GM12878 (cell line): ENCODE data around the gene LGMN.

Experiments used
- CHD4 ChIP-seq: fragments of 200-600 bp; sonication (generic); IDR thresholded peaks from 2 replicates; pipeline ENCODE4 v1.6.1; 2016; ENCODE audit warnings: mild to moderate bottlenecking
- CTCF ChIP-seq, 3 experiments: IDR thresholded peaks in 2 of 3; conservative IDR thresholded peaks in 1 of 3; 2 replicates each; pipeline ENCODE4 v1.5.1; 2011; ENCODE audit warnings: low read depth in 3 of 3, low read length in 3 of 3, mild to moderate bottlenecking in 3 of 3, control low read depth in 2 of 3, moderate library complexity in 2 of 3, inconsistent platforms in 1 of 3, mixed read lengths in 1 of 3; ENCODE audit not compliant: control insufficient read depth in 2 of 3, insufficient read depth in 1 of 3; ENCODE audit errors: extremely low read depth in 1 of 3
- EP300 ChIP-seq, 2 experiments: fragments of 150-350 bp in 1 of 2; IDR thresholded peaks; 2 replicates each; pipeline ENCODE4 v1.6.1; 2011 to 2012; ENCODE audit warnings: low read depth in 2 of 2, low read length in 2 of 2, borderline replicate concordance in 1 of 2, improper control_type of control experiment in 1 of 2, inconsistent platforms in 1 of 2; ENCODE audit not compliant: control insufficient read depth in 1 of 2
- EZH2 ChIP-seq: IDR thresholded peaks from 2 replicates; pipeline ENCODE4 v1.6.1; 2012; ENCODE audit warnings: low read depth, mild to moderate bottlenecking, control low read depth, inconsistent platforms, low read length, borderline replicate concordance; ENCODE audit not compliant: control insufficient read depth
- MTA3 ChIP-seq: IDR thresholded peaks from 2 replicates; pipeline ENCODE4 v1.6.1; 2012; ENCODE audit warnings: low read length, inconsistent platforms, borderline replicate concordance
- NFYB ChIP-seq: IDR thresholded peaks from 2 replicates; pipeline ENCODE4 v1.6.1; 2011; ENCODE audit warnings: low read depth, mild to moderate bottlenecking, low read length, improper control_type of control experiment, moderate library complexity; ENCODE audit not compliant: insufficient read depth
- POLR2A ChIP-seq: IDR thresholded peaks from 2 replicates; pipeline ENCODE4 v1.6.1; 2011; ENCODE audit warnings: low read depth, mild to moderate bottlenecking, low read length
- SIN3A ChIP-seq: IDR thresholded peaks from 2 replicates; pipeline ENCODE4 v1.6.1; 2012; ENCODE audit warnings: low read depth, low read length, improper control_type of control experiment
- YY1 ChIP-seq: IDR thresholded peaks from 2 replicates; pipeline ENCODE4 v1.6.1; 2011; ENCODE audit warnings: low read depth, mild to moderate bottlenecking, low read length
- TF ChIP-seq, protein P1 (sequence below): IDR thresholded peaks from 2 replicates; pipeline ENCODE4 v1.6.1; 2011; ENCODE audit warnings: borderline replicate concordance, low read depth, mild to moderate bottlenecking, moderate library complexity, mixed read lengths, low read length; ENCODE audit not compliant: insufficient read depth; ENCODE audit errors: extremely low read length
- TF ChIP-seq, protein P2 (sequence below): IDR thresholded peaks from 2 replicates; pipeline ENCODE4 v1.6.1; 2012; ENCODE audit warnings: mild to moderate bottlenecking, low read depth, low read length
- TF ChIP-seq, protein P3 (sequence below): fragments of 450-650 bp; IDR thresholded peaks from 2 replicates; pipeline ENCODE4 v1.6.1; 2016; ENCODE audit warnings: mild to moderate bottlenecking

GRCh38 chr14:92756446-92756845 is 8.0 kb upstream of the LGMN start:
- no peak for TF ChIP-seq CTCF (IDR thresholded peaks at IDR 0.05 in 2 of 3, conservative IDR thresholded peaks at IDR 0.05 in 1 of 3; ENCODE audit: control insufficient read depth in 2 of 3, extremely low read depth in 1 of 3, insufficient read depth in 1 of 3, low read depth in 3 of 3, low read length in 3 of 3)
- TF ChIP-seq POLR2A: no peak
- TF ChIP-seq NFYB: no peak
- TF ChIP-seq, protein P1, sequence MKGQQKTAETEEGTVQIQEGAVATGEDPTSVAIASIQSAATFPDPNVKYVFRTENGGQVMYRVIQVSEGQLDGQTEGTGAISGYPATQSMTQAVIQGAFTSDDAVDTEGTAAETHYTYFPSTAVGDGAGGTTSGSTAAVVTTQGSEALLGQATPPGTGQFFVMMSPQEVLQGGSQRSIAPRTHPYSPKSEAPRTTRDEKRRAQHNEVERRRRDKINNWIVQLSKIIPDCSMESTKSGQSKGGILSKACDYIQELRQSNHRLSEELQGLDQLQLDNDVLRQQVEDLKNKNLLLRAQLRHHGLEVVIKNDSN: no peak
- no peak for TF ChIP-seq CHD4
- no peak for TF ChIP-seq EP300 (IDR thresholded peaks at IDR 0.05; ENCODE audit: borderline replicate concordance in 1 of 2, control insufficient read depth in 1 of 2, low read depth in 2 of 2, low read length in 2 of 2)
- no peak for TF ChIP-seq MTA3
- no peak for TF ChIP-seq SIN3A
- TF ChIP-seq YY1: no peak
- TF ChIP-seq, protein P2, sequence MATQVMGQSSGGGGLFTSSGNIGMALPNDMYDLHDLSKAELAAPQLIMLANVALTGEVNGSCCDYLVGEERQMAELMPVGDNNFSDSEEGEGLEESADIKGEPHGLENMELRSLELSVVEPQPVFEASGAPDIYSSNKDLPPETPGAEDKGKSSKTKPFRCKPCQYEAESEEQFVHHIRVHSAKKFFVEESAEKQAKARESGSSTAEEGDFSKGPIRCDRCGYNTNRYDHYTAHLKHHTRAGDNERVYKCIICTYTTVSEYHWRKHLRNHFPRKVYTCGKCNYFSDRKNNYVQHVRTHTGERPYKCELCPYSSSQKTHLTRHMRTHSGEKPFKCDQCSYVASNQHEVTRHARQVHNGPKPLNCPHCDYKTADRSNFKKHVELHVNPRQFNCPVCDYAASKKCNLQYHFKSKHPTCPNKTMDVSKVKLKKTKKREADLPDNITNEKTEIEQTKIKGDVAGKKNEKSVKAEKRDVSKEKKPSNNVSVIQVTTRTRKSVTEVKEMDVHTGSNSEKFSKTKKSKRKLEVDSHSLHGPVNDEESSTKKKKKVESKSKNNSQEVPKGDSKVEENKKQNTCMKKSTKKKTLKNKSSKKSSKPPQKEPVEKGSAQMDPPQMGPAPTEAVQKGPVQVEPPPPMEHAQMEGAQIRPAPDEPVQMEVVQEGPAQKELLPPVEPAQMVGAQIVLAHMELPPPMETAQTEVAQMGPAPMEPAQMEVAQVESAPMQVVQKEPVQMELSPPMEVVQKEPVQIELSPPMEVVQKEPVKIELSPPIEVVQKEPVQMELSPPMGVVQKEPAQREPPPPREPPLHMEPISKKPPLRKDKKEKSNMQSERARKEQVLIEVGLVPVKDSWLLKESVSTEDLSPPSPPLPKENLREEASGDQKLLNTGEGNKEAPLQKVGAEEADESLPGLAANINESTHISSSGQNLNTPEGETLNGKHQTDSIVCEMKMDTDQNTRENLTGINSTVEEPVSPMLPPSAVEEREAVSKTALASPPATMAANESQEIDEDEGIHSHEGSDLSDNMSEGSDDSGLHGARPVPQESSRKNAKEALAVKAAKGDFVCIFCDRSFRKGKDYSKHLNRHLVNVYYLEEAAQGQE: no peak
- no peak for TF ChIP-seq EZH2
- TF ChIP-seq, protein P3, sequence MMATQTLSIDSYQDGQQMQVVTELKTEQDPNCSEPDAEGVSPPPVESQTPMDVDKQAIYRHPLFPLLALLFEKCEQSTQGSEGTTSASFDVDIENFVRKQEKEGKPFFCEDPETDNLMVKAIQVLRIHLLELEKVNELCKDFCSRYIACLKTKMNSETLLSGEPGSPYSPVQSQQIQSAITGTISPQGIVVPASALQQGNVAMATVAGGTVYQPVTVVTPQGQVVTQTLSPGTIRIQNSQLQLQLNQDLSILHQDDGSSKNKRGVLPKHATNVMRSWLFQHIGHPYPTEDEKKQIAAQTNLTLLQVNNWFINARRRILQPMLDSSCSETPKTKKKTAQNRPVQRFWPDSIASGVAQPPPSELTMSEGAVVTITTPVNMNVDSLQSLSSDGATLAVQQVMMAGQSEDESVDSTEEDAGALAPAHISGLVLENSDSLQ: no peak
